Measurements from ENCODE around the gene CACNG5. TPM values are rescaled to one million over a fixed set of nuclear protein-coding genes. Genes with fewer than 3 reads are reported as not detected.

The CACNG5 gene
- total RNA-seq, 4 donors from 2014 or later, result not detected

DNA sequence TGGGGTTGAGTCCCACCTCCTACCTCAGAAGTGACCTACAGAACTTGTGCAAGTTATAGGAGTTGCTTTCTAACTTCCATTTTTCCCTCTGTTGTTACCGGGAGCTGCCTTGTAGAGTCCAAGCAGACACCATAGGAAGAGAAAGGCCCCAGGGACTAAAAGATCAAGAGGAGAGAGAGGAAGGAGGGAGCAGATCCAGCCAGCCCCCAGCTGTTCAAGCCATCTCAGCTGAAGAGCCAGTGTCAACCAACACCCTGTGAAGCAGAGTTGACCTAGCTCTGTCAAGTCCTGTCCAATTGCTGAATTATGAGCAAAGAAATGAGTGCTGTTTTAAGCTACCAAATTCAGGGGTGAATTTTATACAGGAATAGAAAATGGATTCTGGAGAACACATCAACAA lies 94.7 kb downstream of the CACNG5 start:
- TF ChIP-seq, protein P1, sequence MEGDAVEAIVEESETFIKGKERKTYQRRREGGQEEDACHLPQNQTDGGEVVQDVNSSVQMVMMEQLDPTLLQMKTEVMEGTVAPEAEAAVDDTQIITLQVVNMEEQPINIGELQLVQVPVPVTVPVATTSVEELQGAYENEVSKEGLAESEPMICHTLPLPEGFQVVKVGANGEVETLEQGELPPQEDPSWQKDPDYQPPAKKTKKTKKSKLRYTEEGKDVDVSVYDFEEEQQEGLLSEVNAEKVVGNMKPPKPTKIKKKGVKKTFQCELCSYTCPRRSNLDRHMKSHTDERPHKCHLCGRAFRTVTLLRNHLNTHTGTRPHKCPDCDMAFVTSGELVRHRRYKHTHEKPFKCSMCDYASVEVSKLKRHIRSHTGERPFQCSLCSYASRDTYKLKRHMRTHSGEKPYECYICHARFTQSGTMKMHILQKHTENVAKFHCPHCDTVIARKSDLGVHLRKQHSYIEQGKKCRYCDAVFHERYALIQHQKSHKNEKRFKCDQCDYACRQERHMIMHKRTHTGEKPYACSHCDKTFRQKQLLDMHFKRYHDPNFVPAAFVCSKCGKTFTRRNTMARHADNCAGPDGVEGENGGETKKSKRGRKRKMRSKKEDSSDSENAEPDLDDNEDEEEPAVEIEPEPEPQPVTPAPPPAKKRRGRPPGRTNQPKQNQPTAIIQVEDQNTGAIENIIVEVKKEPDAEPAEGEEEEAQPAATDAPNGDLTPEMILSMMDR (IDR thresholded peaks at IDR 0.05), result no peak
- TF ChIP-seq POLR2A (IDR thresholded peaks at IDR 0.05; ENCODE audit: low read depth), result no peak
- no peak for TF ChIP-seq EP300 (IDR thresholded peaks at IDR 0.05)
- TF ChIP-seq POLR2AphosphoS5 (IDR thresholded peaks at IDR 0.05), result no peak
- no peak for DNase-seq (ENCODE audit: extremely low spot score)
- WGBS, result 33% methylated on average over 1 of the region's 1 CpG

DNA sequence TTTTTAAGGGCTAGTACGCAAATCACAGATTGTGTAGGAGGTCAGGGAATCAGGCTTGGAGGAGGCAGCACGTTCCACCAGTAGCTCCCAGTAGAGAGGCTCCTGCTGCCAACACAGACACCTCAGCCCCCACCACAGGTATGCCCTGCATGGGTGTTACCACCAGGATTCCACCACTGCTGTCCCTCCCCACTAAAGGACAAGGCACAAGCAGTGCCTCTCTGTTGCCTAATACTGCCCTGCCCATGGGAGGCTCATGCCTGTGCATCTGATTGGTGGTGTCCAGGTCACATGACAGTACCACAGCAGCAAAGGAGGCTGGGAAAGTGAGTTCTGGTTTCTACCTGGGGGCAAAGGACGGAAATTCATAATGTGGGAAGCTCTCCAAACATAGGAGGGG lies 96.0 kb downstream of the CACNG5 start:
- no peak for TF ChIP-seq POLR2AphosphoS5 (IDR thresholded peaks at IDR 0.05)
- TF ChIP-seq, protein P1 (IDR thresholded peaks at IDR 0.05), result no peak
- TF ChIP-seq EP300 (IDR thresholded peaks at IDR 0.05), result no peak
- TF ChIP-seq POLR2A (IDR thresholded peaks at IDR 0.05; ENCODE audit: low read depth), result no peak
- DNase-seq (ENCODE audit: extremely low spot score), result no peak
- Histone ChIP-seq H3K9me3 (no peaks in the 10 kb centered on the region), H3K4me3 (no peak overlapping the region), H3K36me3 (no peaks in the 10 kb centered on the region), H3K4me1 (no peaks in the 10 kb centered on the region), H3K27ac (replicated peaks in 1 of 4) (no peak overlapping the region), H3K27me3 (peaks cover 0 to 13% (median 0%) of the 10 kb centered on the region in 4 donors)
- 82% methylated on average over 2 of the region's 3 CpGs for WGBS
- intact Hi-C loops (cut with DNase I), result no loop called here

More for the DNA sequence above, 94.7 kb downstream of the CACNG5 start:
- Histone ChIP-seq H3K27ac (replicated peaks in 1 of 4) (no peak overlapping the region), H3K4me3 (no peak overlapping the region), H3K36me3 (no peaks in the 10 kb centered on the region), H3K4me1 (no peaks in the 10 kb centered on the region), H3K9me3 (no peaks in the 10 kb centered on the region), H3K27me3 (peaks cover 0 to 13% (median 0%) of the 10 kb centered on the region in 4 donors)
- intact Hi-C loops (cut with DNase I), result no loop called here

DNA sequence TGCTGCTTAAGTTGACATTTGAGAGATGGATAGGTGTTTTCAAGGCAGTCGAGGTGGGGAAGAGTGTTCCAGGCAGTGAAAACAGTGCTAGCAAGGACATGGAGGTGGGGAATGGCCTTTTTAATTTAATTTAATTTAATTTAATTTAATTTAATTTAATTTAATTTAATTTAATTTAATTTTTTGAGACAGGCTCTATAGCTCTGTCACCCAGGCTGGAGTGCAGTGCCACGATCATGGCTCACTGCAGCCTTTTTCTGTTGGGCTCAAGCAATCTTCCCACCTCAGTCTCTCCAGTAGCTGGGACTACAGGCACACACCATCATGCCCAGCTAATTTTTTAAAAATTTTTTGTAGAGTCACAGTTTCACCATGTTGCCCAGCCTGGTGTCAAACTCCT lies 97.4 kb downstream of the CACNG5 start:
- Histone ChIP-seq H3K27ac (replicated peaks in 1 of 4) (no peak overlapping the region), H3K36me3 (no peaks in the 10 kb centered on the region), H3K9me3 (no peaks in the 10 kb centered on the region), H3K4me3 (no peak overlapping the region), H3K4me1 (no peaks in the 10 kb centered on the region), H3K27me3 (peaks cover 0 to 12% (median 0%) of the 10 kb centered on the region in 4 donors)
- 75% methylated on average over 2 of the region's 2 CpGs for WGBS
- DNase-seq (ENCODE audit: extremely low spot score), result no peak
- intact Hi-C loops (cut with DNase I), result no loop called here
- TF ChIP-seq, protein P1 (IDR thresholded peaks at IDR 0.05), result no peak
- TF ChIP-seq POLR2A (IDR thresholded peaks at IDR 0.05; ENCODE audit: low read depth) (no peak), EP300 (IDR thresholded peaks at IDR 0.05) (no peak), POLR2AphosphoS5 (IDR thresholded peaks at IDR 0.05) (no peak)

DNA sequence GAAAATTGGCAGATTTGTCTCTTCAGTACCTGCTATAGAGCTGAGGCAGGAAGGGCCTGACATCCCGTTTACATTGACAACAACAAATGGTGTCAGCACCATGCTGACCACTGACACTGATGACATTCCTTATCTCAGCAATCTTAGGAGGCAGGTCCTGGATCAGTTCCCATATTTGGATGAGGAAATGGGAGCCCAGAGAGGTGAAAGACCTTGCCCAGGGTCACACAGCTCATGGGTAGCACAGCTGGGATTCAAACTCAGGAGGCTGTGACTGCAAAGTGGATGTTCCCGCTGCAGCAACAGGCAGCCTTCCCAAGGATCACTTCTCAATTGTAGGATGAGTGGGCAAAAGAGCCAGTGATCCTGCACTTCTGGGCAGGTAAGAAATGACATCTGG lies 99.1 kb downstream of the CACNG5 start:
- Histone ChIP-seq H3K4me1 (no peaks in the 10 kb centered on the region), H3K27me3 (peaks cover 0 to 21% (median 0%) of the 10 kb centered on the region in 4 donors), H3K9me3 (no peaks in the 10 kb centered on the region), H3K4me3 (no peak overlapping the region), H3K27ac (replicated peaks in 1 of 4) (no peak overlapping the region), H3K36me3 (no peaks in the 10 kb centered on the region)
- intact Hi-C loops (cut with DNase I), result no loop called here
- TF ChIP-seq, protein P1 (IDR thresholded peaks at IDR 0.05), result no peak
- TF ChIP-seq EP300 (IDR thresholded peaks at IDR 0.05), result no peak
- no peak for TF ChIP-seq POLR2A (IDR thresholded peaks at IDR 0.05; ENCODE audit: low read depth)
- no peak for TF ChIP-seq POLR2AphosphoS5 (IDR thresholded peaks at IDR 0.05)
- no peak for DNase-seq (ENCODE audit: extremely low spot score)
- 70% methylated on average over 2 of the region's 2 CpGs for WGBS

Small RNA genes within 50 kb of the gene (small RNA-seq; reads per million reads assigned to genes)
- gene MIR634 (0 reads per million in 3 donors), gene RNA5SP446 (0 reads per million in 3 donors)

Other genes with a start within 250 kb of the CACNG5 start
- 10 to 100 TPM in 1 of 4 donors, 1 to 10 TPM in 3; 1.7 to 12.5 (median 2.9) TPM for gene CACNG4, start 129.6 kb downstream of the CACNG5 start, total RNA-seq
- gene CACNG1, start 209.4 kb downstream of the CACNG5 start, total RNA-seq, result not detected